ENCODE data around the gene SLC35E1. TPM values are rescaled to one million over a fixed set of nuclear protein-coding genes. Genes with fewer than 3 reads are reported as not detected.

The SLC35E1 gene
- total and polyA plus RNA-seq, 2 of the 4 experiments (the other 2 are of a cell fraction): 22.6 to 38.0 TPM

DNA sequence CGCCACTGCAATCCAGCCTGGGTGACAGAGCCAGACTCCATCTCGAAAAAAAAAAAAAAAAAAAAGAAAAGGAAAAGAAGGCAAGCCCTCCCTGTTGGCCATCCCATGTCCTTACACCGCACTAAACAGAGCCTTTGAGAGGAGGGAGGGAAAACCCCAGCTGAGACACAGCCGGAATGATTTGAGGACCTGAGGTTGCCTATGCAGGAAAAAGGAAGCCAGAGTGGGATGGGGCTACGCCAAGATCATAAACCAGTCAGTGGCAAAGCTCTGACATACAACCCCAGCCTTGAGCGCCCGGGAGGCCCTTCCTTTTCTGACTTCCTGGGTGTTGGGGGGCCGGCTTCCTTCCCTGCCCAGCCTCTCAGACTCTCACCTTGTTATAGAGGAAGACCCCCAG lies 17.4 kb downstream of the SLC35E1 start:
- ATAC-seq (ENCODE audit: low read depth): no peak
- Histone ChIP-seq H3K4ac (ENCODE audit: low read depth, low read length) (no peak overlapping the region), H3K18ac (ENCODE audit: low read depth, low read length) (no peak overlapping the region), H4K8ac (ENCODE audit: low read depth in 2 of 2, low read length in 2 of 2) (no peak overlapping the region), H4K91ac (ENCODE audit: insufficient read depth, low read depth, low read length) (no peak overlapping the region), H2BK5ac (ENCODE audit: low read depth, low read length, poor library complexity, severe bottlenecking) (no peak overlapping the region), H3K4me1 (ENCODE audit: control insufficient read depth, insufficient read depth, low read length) (no peaks in the 10 kb centered on the region), H2AK5ac (ENCODE audit: low read depth, low read length) (no peak overlapping the region), H3K14ac (replicated peaks; ENCODE audit: low read depth, low read length) (no peak overlapping the region), H4K20me1 (ENCODE audit: insufficient read depth, low read length) (peaks cover 17% of the 10 kb centered on the region; the same call in 1 of the 2 replicates), H3K27ac (ENCODE audit: insufficient read depth, low read length) (no peak overlapping the region), H3K4me2 (ENCODE audit: low read depth, low read length) (no peak overlapping the region), H3K9ac (ENCODE audit: low read depth, low read length) (no peak overlapping the region), H3K23ac (ENCODE audit: low read depth, low read length) (no peak overlapping the region), H2BK15ac (ENCODE audit: low read depth, low read length) (no peak overlapping the region), H3K9me1 (ENCODE audit: insufficient read depth, low read length) (peaks cover 10% of the 10 kb centered on the region), H3K27me3 (ENCODE audit: control insufficient read depth, insufficient read depth, low read length) (no peaks in the 10 kb centered on the region), H3K9me3 (ENCODE audit: control insufficient read depth, insufficient read depth, low read length) (no peaks in the 10 kb centered on the region), H2AK9ac (replicated peaks; ENCODE audit: low read depth, low read length, poor library complexity) (no peak overlapping the region), H3K56ac (ENCODE audit: extremely low read depth, insufficient read depth, low read length) (no peak overlapping the region), H3K79me1 (ENCODE audit: low read depth in 1 of 2, low read length in 2 of 2) (peaks cover 18 to 45% of the 10 kb centered on the region in 2 experiments), H3K36me3 (ENCODE audit: control insufficient read depth, insufficient read depth, low read length) (peaks cover 41% of the 10 kb centered on the region), H4K5ac (ENCODE audit: low read depth, low read length) (no peak overlapping the region), H2BK120ac (ENCODE audit: low read depth, low read length) (no peak overlapping the region), H2AFZ (replicated peaks; ENCODE audit: low read length, poor library complexity) (no peak overlapping the region), H3K4me3 (ENCODE audit: insufficient read depth, low read depth, low read length) (no peak overlapping the region), H2BK20ac (ENCODE audit: low read depth, low read length) (no peak overlapping the region)
- no peak for DNase-seq
- 100% methylated on average over 1 of the region's 8 CpGs; no CpG with 5 or more reads in 1 of the 2 experiments for WGBS, 2 experiments (ENCODE audit: extremely low coverage in 2 of 2, insufficient read length in 1 of 2)
- no peak for TF ChIP-seq SMC3 (IDR thresholded peaks at IDR 0.05; ENCODE audit: low read depth, low read length)
- no peak for TF ChIP-seq MXI1 (IDR thresholded peaks at IDR 0.05; ENCODE audit: borderline replicate concordance, low read depth, low read length)
- no peak for TF ChIP-seq RFX5 (IDR thresholded peaks at IDR 0.05; ENCODE audit: low read depth, low read length)
- no peak for TF ChIP-seq FOS (IDR thresholded peaks at IDR 0.05; ENCODE audit: low read depth, low read length)
- TF ChIP-seq MAZ (IDR thresholded peaks at IDR 0.05; ENCODE audit: borderline replicate concordance, low read depth, low read length): no peak
- no peak for TF ChIP-seq RAD21 (IDR thresholded peaks at IDR 0.05; ENCODE audit: low read length)
- TF ChIP-seq USF2 (IDR thresholded peaks at IDR 0.05; ENCODE audit: low read depth, low read length): no peak
- TF ChIP-seq CHD1 (IDR thresholded peaks at IDR 0.05; ENCODE audit: low read depth, low read length): no peak
- no peak for TF ChIP-seq CTCF (conservative IDR thresholded peaks at IDR 0.05; ENCODE audit: low read depth, low read length)
- no peak for TF ChIP-seq POLR2A (IDR thresholded peaks at IDR 0.05; ENCODE audit: low read depth, low read length)
- dilution Hi-C loops (cut with HindIII; ENCODE audit: low sequenced_read_pairs, unreplicated experiment): no loop called here
- intact Hi-C loops (cut with micrococcal nuclease): no loop called here
- POLR2A ChIA-PET (ENCODE audit: unreplicated experiment): no interaction called here
- in situ Hi-C loops (cut with MboI; ENCODE audit: low sequenced_read_pairs): no loop called here
- CTCF ChIA-PET: no interaction called here
- no TSS peak for BruUV-seq (replicated peaks)

Measured in IMR-90 (cell line).